ENCODE data around the gene SKI. TPM values are rescaled to one million over a fixed set of nuclear protein-coding genes. Genes with fewer than 3 reads are reported as not detected.

The SKI gene
- total and polyA plus RNA-seq, 8 donors = 55.8 to 89.0 (median 73.9) TPM

- Histone ChIP-seq H3K27ac (no peak overlapping the region), H3K4me1 (peaks cover 54 to 92% of the 10 kb centered on the region in 2 donors), H3K9me3 (peaks cover 0 to 18% of the 10 kb centered on the region in 2 donors), H3K27me3 (no peaks in the 10 kb centered on the region), H3K36me3 (no peaks in the 10 kb centered on the region), H3K4me3 (no peak overlapping the region)
- TF ChIP-seq, protein P1, sequence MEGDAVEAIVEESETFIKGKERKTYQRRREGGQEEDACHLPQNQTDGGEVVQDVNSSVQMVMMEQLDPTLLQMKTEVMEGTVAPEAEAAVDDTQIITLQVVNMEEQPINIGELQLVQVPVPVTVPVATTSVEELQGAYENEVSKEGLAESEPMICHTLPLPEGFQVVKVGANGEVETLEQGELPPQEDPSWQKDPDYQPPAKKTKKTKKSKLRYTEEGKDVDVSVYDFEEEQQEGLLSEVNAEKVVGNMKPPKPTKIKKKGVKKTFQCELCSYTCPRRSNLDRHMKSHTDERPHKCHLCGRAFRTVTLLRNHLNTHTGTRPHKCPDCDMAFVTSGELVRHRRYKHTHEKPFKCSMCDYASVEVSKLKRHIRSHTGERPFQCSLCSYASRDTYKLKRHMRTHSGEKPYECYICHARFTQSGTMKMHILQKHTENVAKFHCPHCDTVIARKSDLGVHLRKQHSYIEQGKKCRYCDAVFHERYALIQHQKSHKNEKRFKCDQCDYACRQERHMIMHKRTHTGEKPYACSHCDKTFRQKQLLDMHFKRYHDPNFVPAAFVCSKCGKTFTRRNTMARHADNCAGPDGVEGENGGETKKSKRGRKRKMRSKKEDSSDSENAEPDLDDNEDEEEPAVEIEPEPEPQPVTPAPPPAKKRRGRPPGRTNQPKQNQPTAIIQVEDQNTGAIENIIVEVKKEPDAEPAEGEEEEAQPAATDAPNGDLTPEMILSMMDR (IDR thresholded peaks at IDR 0.05) = no peak
- DNase-seq = no peak
- ATAC-seq = no peak
- intact Hi-C loops (cut with DNase I) = no loop called here
Observed at GRCh38 chr1:2251363-2251762, 23.2 kb downstream of the SKI start.

- H3K4me1 ChIP-seq = peaks cover 50 to 92% of the 10 kb centered on the region in 2 donors
- intact Hi-C loops (cut with DNase I) = no loop called here
- TF ChIP-seq, protein P1 (IDR thresholded peaks at IDR 0.05) = no peak
- peaks cover 0 to 20% of the 10 kb centered on the region in 2 donors for H3K9me3 ChIP-seq
- no peaks in the 10 kb centered on the region for H3K36me3 ChIP-seq
- no peak overlapping the region for H3K27ac ChIP-seq
- H3K27me3 ChIP-seq = no peaks in the 10 kb centered on the region
- DNase-seq = peak in 1 of 4 donors; percentile 79
- H3K4me3 ChIP-seq = no peak overlapping the region
- no peak for ATAC-seq
Observed at GRCh38 chr1:2251786-2252185, 23.7 kb downstream of the SKI start.

- intact Hi-C loops (cut with DNase I) = no loop called here
- Histone ChIP-seq H3K36me3 (no peaks in the 10 kb centered on the region), H3K4me3 (no peak overlapping the region), H3K27ac (no peak overlapping the region), H3K4me1 (peaks cover 43 to 92% of the 10 kb centered on the region in 2 donors), H3K9me3 (peaks cover 0 to 20% of the 10 kb centered on the region in 2 donors), H3K27me3 (no peaks in the 10 kb centered on the region)
- ATAC-seq (no peak), DNase-seq (peak in 1 of 4 donors; percentile 66)
- TF ChIP-seq, protein P1 (IDR thresholded peaks at IDR 0.05) = no peak
Observed at GRCh38 chr1:2252423-2252822, 24.3 kb downstream of the SKI start.

DNA sequence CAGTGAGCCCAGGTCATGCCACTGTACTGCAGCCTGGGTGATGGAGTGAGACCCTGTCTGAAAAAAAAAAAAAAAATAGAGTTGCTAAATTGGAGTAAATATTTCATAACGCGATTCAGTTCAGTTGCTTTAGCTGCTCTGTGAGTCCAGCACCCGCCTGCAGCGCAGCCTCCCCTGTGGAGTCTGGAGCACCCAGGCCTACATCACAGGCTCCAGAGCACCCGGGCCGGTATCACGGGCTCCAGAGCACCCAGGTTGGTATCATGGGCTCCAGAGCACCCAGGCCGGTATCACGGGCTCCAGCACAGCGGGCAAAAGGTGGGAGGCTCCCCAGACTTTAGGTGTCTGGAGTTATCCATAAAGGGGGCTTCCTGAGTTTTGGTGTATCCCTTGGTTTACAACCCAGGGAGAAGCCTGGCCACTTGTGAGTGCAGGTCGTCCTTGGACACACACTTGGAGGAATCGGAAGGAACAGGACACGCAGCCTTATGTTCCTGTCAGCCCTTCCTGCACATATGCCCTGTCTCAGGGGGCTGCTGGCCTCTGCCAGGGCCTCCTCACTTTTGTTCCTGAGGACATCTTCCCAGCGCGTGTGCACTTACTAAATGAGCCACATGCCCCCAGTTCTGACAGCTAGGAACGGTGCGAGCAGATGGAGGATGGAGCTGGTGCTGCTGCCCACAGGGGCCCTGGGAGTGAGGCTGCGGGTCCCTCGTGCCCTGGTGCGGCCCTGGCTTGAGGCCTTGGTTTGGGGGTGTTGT, 25.1 kb downstream of the SKI start:
- TF ChIP-seq, protein P1 (IDR thresholded peaks at IDR 0.05) = no peak
- no peak for ATAC-seq
- intact Hi-C loops (cut with DNase I) = no loop called here
- no peaks in the 10 kb centered on the region for H3K36me3 ChIP-seq
- H3K27me3 ChIP-seq = no peaks in the 10 kb centered on the region
- H3K4me1 ChIP-seq = peaks cover 35 to 89% of the 10 kb centered on the region in 2 donors
- DNase-seq = no peak
- H3K9me3 ChIP-seq = peaks cover 0 to 20% of the 10 kb centered on the region in 2 donors
- no peak overlapping the region for H3K4me3 ChIP-seq
- H3K27ac ChIP-seq = no peak overlapping the region

GRCh38 chr1:2253797-2254480, 25.8 kb downstream of the SKI start:
- Histone ChIP-seq H3K9me3 (peaks cover 0 to 20% of the 10 kb centered on the region in 2 donors), H3K4me3 (no peak overlapping the region), H3K27me3 (no peaks in the 10 kb centered on the region), H3K27ac (peak overlapping the region in 1 of 2 donors; percentile 93), H3K4me1 (peaks cover 31 to 89% of the 10 kb centered on the region in 2 donors), H3K36me3 (no peaks in the 10 kb centered on the region)
- no peak for ATAC-seq
- TF ChIP-seq, protein P1 (IDR thresholded peaks at IDR 0.05) = no peak
- intact Hi-C loops (cut with DNase I) = no loop called here
- DNase-seq = no peak
